ENCODE data around the gene UTP18.
A peak's percentile ranks its signal among the peaks of the same experiment; 100 is the strongest.
"Not testable (repeated sequence)": the region's sequence is repeated elsewhere in the genome, so short reads cannot be mapped to it uniquely, and the experiment has no call there.

UTP18 gene

DNA sequence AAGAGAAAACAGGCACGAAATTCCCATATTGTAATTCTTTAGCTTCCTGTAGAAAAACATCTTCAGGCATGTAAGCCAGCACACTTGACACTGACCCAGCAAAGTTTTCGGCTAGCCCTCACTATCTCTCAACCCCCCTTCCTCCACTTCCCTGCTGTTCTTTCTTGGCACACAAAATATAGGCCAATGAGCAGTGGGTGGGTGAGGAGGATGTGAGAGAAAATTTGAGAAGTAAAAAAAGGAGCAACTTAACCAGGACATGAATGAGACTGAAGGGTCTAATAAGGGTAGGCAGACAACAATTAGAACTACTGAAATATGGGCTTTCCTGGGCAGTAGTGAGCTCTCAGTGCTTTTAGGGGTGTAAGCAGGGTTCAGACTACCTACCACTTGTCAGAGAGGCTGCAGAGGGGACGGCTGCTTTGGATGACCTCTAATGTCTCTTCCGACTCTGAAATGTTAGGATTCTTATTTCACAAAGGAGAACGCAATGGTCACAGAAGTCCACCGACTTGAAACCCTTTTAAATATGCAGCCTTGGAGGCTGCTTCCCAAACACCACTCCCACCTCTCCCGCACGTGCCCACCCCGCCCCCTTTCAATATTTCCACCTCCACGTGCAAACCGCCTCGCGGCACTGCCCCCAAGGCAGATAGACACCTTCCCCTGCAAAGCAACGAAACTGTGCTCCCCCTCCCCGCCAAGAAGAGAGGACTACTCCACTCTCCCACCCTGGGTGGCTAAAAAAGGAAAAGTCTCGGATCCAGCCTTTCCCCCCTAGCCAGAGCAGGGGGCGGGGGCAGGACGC is 1.4 kb upstream of the UTP18 start:
- no peak for DNase-seq (ENCODE audit: low read depth in 2 of 2)

- DNase-seq (ENCODE audit: low read depth in 2 of 2), result peak; percentile 86 to 87
Measured at GRCh38 chr17:51259564-51260236, 646 bp upstream of the UTP18 start, which contains the start of gene MBTD1. MBTD1 (minus strand) TSS chr17:51260049; CDS start chr17:51225161, 34,888 bp downstream.

DNA sequence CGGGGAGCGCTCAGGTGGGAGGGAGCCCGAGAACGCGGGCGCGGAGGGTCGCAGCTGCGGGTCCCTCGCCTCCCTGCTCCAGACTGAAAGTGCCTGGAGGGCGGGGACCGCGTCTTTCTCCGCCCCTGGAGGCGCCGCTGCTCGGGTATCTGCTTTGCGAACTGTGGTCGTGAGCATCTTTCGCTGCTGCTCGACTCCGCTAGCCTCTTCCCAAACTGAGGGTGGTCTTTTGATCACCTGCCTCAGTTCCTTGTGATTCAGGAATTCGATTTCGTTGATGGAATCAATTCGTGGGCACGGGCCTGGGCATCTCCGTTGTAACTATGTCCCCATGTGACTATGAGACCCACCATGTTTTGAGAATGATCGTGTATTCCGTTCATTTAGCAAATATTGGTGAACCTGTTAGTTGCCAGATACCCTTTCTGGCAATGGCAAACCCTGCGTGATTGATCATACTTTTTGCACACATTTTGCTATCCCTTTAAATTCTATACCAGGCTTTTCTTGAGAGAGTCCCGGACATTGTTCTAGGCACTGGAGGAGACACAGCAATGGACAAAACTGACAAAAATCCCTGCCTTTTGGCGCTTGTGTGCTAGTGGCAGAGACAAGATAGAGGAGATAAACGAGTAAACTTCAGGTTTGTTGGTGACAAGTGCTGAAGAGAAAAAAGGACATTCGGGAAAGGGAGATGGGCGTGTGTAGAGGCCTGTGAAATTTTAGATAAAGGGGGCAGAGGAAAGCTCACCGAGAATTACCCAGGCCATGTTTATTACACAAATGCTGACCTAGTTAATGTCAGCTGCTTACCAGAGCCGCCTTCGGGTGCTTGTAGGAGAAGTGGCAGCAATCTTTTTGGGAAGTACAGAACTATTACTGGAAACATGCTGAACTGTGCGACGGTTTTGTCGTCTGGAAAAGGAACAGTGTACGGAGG is 948 bp downstream of the UTP18 start:
- DNase-seq (ENCODE audit: low read depth in 2 of 2), result no peak

DNA sequence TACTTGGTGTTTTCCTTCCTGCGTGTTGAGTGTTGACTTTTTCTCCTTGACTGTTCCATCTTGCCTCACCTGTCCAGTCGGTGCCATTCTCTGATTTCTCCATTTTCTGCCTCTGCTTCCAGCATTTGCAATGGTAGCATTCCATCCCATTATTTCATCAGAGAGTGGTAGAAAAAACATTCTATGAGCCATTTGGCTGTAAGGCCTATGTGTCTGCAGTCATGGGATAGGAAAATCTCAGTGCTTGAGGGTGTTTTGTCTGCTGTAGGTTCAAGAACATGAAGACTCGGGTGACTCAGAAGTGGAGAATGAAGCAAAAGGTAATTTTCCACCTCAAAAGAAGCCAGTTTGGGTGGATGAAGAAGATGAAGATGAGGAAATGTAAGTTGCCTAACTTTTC is 2.7 kb downstream of the UTP18 start:
- no peak for DNase-seq (ENCODE audit: low read depth in 2 of 2)

- DNase-seq (ENCODE audit: low read depth in 2 of 2), result not testable (repeated sequence)
Measured at GRCh38 chr17:51264466-51264865, 4.1 kb downstream of the UTP18 start.

- DNase-seq (ENCODE audit: low read depth in 2 of 2), result no peak
Measured at GRCh38 chr17:51269991-51270390, 9.6 kb downstream of the UTP18 start.

DNA sequence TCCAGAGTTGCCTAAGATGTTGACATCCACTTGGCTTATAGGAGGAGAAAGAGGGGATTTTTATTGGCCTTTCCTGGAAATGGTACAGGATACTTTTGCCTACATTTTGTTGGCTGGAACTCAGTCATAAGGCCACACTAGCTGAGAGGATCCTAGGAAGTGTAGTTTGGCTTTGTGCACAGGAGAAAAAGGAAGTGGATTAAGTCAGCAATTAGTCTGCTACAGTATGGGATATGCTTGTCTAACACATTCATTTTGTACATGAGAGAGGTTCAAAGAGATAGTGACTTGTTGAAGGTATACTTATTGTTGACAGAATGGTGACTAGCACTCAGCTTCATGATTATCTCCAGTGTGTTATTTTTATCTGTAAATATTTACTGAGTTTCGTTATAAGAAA is 10.3 kb downstream of the UTP18 start:
- no peak for DNase-seq (ENCODE audit: low read depth in 2 of 2)

GRCh38 chr17:51272812-51273211 is 12.5 kb downstream of the UTP18 start:
- DNase-seq (ENCODE audit: low read depth in 2 of 2), result no peak

DNA sequence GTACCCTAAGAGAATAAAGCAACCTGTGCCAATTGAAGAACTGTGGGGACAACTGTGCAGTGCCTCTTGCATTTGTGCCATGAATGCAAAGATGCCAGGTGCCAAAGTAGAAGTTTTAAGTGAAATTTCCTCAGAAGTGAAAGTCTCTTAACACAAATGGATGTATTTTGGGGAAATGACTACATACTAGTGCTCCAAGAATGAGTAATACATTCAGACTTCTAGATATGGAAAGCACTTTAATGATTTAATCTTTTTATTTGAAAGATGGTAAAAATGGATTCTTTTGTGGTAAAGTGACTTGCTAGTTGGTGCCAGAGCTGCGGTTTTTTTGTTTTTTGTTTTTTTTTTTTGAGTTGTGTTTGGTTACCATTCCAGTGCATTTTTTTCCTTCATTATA is 15.0 kb downstream of the UTP18 start:
- no peak for DNase-seq (ENCODE audit: low read depth in 2 of 2)

GRCh38 chr17:51279183-51279582 is 18.8 kb downstream of the UTP18 start:
- no peak for DNase-seq (ENCODE audit: low read depth in 2 of 2)

DNA sequence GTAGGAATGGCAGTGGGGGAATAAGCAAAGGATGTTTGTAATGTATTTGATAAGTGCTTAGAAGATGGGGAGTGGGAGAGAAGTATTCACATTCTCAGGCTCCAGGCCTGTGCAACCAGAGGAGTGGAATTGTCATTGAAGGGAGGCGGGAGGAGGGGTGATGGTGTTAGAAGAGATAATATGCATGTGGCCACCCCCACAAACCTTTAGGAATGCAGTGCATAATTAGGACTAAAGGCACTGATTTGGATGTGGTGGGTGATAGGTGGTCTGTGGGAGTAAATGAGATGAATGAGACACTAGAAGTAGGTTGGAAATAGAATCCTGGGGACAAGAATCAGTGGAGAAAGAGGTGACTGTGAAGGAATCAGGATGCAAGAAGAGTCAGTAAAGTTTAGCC is 27.1 kb downstream of the UTP18 start:
- DNase-seq (ENCODE audit: low read depth in 2 of 2), result no peak

GRCh38 chr17:51289696-51290111 is 29.4 kb downstream of the UTP18 start:
- no peak for DNase-seq (ENCODE audit: low read depth in 2 of 2)

- DNase-seq (ENCODE audit: low read depth in 2 of 2), result not testable (repeated sequence)
Measured at GRCh38 chr17:51294338-51294737, 34.0 kb downstream of the UTP18 start.

- DNase-seq (ENCODE audit: low read depth in 2 of 2), result no peak
Measured at GRCh38 chr17:51298508-51299371, 38.4 kb downstream of the UTP18 start.

DNA sequence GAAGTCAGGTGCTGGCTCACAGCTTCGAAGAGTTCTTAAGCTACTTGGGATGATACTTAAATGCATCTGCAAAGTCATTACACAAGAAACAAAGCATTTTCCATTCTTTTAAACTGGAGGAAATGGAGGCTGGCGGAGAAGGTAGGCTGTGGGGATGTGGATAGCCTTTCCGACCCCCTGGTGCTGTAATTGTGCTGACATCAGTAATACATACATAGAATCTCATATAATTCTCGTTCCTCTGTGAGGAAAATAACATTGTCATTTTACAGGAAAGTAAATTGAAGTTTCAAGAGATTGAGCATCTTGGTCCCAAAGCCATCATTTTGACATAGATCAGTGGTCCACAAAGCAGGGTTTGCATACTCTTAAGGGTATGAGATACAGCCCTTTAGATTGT is 39.5 kb downstream of the UTP18 start:
- no peak for DNase-seq (ENCODE audit: low read depth in 2 of 2)

DNA sequence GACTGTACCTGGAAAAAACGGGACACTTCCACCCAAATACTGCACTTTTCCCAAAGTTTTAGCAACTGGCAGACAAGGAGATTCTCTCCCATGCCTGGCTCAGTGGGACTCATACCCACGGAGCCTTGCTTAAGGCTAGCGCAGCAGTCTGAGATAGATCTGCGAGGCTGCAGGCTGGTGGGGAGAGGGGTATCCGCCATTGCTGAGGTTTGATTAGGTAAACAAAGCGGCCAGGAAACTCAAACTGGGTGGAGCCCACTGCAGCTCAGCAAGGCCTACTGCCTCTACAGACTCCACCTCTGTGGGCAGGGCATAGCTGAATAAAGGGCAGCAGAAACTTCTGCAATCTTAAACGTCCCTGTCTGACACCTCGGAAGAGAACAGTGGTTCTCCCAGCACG is 44.8 kb downstream of the UTP18 start:
- DNase-seq (ENCODE audit: low read depth in 2 of 2), result no peak

DNA sequence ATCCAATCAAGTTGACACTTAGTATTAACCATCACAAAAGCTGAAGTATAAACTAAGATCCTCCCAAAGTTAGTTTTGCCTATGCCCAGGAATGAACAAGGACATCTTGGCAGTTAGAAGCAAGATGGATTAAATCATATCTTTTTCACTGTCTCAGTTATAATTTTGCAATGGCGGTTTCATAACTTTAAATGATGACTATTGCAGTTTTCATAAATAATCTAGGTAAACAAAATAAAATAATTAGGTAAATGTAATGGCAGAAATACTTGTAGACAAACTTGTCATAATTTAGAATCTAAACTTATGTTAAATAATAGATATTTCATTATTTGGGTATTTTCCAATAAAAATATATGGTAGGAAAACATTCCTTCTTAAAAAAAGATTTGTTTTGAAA is 51.7 kb downstream of the UTP18 start:
- DNase-seq (ENCODE audit: low read depth in 2 of 2), result not testable (repeated sequence)

DNA sequence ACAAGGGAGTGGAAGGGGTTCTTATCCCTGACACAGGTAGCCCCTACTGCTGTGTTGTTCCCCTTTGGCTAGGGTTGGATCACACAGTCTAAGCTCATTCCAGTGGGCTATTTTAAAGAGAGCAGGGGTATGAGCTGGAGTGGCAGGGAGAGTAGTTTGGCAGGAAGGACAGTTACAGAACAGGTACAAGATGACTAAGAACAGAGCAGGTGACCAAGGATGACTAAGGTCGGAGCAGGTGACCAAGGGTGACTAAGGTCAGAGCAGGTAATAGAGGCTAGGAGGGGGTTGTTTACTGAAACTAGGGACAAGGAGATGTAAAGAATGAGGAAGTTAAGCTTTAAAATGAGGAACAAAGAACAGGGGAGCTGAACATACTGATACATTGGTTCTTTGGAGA is 58.8 kb downstream of the UTP18 start:
- DNase-seq (ENCODE audit: low read depth in 2 of 2), result no peak

GRCh38 chr17:51322390-51323029 is 62.2 kb downstream of the UTP18 start:
- no peak for DNase-seq (ENCODE audit: low read depth in 2 of 2)

DNA sequence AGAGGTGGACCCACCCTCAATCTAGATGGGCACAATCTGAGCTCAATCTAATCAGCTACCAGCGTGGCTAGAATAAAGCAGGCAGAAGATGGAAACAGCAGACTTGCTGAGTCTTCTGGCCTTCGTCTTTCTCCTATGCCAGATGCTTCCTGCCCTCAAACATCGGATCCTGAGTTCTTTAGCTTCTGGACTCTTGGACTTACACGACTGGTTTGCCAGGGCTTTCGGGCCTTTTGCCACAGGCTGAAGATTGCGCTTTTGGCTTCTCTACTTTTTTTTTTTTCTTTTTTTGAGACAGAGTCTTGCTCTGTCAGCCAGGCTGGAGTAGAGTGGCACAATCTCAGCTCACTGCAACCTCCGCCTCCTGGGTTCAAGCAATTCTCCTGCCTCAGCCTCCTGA is 65.1 kb downstream of the UTP18 start:
- DNase-seq (ENCODE audit: low read depth in 2 of 2), result no peak

Measured in stimulated activated CD4-positive, alpha-beta T cell treated with anti-CD3 and anti-CD28 coated beads, Interleukin-1b, Interleukin-23, amount 100 ng/mL, for 4 hours (primary cell).